ENCODE data around the gene ECM2.
"Not testable (repeated sequence)": the region's sequence is repeated elsewhere in the genome, so short reads cannot be mapped to it uniquely, and the experiment has no call there.

The ECM2 gene

DNA sequence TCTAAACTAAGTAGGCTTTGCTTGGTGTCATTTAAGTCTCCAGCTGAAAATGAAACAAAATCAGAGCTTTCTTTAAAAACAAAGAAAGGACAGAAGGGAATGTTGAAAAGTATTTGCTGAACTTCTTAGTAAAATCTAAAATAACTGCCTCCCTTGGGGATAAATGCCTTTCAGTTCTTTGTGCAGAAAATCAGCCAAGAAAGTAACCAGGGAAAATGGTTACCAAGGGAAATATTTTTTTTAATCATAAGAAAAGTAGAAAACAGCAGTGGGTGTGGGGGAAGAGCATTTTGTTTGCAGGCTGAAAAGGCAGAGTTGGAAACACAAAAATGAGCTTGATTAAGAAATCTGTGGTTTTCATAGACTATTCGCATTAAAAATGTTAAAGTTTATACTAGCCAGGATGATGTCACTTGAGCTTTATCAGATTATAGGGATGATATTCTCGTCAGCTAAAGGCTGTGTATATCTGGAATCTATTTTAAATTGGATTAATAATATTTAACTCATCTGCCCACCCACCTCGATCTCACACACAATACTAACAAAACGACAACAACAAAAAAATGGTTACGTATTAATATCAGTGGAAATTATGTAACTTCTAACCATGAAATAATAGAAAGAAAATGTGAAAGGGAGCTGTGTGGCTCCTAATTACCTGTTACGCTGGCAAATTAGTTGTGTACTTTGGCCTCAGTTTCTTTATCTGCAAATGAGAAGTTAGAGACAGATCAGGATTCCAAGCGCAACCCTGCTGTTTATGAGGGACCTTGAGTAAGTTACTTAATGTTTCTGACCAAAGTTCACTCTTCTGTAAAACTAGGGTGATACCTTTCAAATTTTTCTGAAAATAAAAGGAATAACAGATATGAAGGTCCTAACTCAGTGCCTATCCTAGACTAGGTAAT, at the start of gene ECM2:
Gene ECM2 (minus strand): TSS at position 51 of the 911 bp plus-strand sequence. CDS start 13,124 bp downstream, outside the sequence.
- no peak for DNase-seq

DNA sequence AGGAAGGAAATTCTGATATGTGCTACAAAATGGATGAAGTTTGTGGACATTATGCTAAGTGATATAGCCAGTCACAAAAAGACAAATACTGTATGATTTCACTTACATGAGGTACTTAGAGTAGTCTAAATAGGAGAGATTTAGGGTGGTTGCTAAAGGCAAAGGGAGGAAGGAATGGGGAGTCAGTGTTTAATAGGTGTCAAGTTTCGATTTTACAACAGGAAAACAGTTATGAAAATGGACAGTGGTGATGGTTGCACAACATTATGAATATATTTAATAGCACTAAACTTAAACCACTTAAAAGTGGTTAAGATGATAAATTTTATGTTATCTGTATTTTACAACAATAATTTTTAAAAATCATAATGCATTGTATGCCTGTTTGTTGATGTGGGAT, 40.4 kb upstream of the ECM2 start:
- DNase-seq = no peak

DNA sequence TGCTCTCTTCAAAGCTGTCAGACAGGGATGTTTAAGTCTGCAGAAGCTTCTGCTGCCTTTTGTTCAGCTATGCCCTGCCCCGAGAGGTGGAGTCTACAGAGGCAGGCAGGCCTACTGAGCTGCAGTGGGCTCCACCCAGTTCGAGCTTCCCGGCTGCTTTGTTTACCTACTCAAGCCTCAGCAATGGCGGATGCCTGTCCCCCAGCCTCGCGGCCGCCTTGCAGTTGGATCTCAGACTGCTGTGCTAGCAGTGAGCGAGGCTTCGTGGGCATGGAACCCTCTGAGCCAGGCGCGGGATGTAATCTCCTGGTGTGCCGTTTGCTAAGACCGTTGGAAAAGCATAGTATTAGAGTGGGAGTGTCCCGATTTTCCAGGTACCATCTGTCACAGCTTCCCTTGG, 37.8 kb upstream of the ECM2 start:
- not testable (repeated sequence) for DNase-seq

DNA sequence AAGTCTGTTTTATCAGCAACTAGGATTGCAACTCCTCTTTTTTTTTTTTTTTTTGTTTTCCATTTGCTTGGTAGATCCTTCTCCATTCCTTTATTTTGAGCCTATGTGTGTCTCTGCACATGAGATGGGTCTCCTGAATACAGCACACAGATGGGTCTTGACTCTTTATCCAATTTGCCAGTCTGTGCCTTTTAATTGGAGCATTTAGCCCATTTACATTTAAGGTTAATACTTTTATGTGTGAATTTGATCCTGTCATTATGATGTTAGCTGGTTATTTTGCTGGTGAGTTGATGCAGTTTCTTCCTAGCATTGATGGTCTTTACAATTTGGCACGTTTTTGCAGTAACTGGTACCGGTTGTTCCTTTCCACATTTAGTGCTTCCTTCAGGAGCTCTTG, 36.1 kb upstream of the ECM2 start:
- not testable (repeated sequence) for DNase-seq

DNA sequence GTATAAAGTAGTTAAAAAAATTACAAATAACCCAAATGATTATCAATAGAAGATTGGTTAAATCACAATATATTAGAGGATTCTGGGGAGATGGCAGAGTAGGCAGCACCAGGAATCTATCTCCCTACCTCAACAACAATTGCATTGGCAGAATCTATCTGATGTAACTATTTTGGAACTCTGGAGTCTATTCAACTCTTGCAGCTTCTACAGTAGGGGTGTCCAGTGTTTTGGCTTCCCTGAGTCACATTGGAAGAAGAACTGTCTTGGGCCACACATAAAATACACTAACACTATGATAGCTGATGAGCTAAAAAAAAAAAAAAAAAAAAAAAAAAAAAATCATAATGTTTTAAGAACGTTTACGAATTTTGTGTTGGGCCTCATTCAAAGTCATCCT, 29.2 kb upstream of the ECM2 start:
- DNase-seq = no peak

DNA sequence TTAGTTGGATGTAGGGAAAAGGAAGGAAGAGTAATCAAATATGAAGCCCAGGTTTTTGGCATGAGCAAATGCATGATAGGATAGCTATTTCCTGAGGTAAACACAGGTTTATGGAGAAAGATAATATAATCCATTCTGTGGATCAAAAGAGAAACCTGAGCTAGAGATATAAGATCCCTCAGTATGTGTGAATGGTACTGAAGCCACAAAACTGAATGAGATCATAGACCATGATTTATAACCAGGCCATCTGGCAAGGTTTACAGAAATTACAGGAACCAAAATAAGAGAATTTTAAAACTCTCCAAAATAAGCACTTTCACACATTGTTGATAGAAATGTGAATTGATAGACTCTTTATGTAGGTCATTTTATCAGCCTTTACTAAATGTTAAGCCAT, 28.7 kb upstream of the ECM2 start:
- DNase-seq = no peak

DNA sequence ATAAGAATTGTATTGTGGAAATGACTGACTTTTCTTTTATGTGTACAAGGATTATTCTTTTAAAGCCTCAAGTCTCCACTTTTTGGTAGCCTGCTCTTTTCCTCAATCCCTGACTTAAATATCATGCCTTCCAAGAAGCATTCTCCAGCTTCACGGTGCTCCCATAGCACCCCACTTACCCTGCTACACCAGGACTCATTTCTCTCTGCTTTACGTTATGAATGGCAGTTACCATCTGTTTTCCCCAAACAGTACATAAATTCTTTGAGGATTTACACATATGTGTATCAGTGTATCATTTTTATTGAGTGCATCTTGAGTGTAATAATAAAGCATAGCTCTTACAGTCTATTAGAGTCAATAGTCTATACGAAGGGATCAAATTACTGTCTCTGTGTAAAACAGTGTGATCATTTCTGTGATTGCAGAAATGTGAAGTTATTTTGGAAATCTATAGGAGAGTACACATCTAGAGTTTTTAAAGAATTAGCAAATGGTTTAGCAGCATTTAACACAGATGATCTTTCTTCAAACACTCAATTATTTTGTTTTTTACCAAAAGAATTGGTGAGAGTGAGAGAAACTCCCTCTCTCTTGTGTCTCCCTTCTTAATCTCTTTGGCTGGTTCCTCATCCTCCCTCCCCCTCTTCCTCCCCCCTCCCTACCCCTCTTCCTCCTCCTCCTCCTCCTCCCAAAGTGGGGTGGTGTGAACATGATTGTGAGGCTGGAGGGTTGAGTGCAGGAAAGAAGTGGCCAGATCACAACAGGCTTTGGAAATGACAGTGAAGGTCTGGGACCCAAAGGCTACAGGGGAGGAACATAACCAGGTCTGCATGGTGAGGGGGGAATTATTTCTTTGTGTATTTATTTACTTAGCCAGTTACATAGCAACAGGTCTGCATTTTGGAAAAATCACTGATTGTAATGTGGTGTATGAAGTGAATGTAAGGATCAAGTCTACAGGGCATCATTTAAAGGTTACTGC, 27.6 kb upstream of the ECM2 start:
- DNase-seq = no peak

DNA sequence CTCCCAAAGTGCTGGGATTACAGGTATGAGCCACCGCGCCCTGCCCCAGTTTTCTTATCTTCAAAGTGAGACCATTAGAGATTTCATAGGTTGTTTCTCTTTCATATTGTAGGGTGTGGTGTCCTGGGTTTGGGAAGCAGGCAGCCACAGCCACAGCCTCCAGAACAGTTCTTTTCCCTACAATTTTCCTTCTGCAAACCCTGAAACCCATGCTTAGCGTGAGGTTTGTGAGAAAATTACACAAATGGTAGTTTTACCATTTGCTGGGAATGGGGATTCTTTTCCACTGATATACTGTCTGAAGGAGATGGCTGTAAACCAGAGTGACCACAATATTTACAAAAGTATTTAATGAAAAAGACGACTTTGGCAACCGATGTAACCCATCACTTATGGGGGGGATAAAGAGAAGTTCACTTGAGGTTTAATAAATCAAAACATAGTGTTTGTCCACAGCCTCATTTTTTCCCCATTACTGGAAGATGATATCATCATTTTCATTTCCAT, 26.7 kb upstream of the ECM2 start:
- no peak for DNase-seq

DNA sequence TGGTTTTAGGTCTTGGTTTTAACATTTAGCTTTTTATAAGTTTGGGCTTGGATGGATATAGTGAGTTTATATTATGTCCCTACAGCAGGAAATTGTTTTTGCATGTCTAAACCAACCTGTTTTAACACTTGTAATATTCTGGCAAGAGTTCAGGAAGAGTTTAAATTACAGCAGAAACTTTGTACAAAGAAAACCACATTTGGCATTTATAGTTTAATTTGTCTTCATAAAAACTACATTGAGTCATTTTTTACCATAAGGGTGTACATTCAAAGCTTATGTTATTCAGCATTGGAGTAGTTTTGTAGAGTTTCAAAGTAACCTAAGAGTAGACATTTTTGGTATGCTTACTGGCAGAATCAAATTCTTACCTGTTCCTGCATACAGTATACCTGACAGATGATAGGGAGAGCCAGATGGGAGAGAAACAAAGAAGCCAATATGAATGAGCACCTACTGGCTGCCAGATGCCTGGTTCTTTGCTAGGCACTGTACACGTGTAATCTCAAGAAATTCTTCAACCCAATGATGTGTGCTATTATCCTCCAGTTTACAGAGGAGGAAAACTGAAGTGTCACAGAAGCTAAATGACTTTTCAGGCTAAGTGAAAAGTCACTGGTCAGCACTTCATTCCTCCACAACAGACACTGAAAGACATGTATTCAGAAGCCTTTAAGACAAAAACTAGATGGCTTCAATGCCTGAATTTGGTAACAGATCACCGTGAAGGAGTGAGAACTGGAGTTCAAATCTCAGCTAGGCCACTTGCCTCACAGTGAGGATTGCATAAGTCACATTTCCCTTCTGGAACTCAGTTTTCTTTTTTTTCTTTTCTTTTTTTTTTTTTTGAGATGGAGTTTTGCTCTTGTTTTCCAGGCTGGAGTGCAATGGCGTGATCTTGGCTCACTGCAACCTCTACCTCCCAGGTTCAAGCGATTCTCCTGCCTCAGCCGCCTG, 25.9 kb upstream of the ECM2 start:
- no peak for DNase-seq

DNA sequence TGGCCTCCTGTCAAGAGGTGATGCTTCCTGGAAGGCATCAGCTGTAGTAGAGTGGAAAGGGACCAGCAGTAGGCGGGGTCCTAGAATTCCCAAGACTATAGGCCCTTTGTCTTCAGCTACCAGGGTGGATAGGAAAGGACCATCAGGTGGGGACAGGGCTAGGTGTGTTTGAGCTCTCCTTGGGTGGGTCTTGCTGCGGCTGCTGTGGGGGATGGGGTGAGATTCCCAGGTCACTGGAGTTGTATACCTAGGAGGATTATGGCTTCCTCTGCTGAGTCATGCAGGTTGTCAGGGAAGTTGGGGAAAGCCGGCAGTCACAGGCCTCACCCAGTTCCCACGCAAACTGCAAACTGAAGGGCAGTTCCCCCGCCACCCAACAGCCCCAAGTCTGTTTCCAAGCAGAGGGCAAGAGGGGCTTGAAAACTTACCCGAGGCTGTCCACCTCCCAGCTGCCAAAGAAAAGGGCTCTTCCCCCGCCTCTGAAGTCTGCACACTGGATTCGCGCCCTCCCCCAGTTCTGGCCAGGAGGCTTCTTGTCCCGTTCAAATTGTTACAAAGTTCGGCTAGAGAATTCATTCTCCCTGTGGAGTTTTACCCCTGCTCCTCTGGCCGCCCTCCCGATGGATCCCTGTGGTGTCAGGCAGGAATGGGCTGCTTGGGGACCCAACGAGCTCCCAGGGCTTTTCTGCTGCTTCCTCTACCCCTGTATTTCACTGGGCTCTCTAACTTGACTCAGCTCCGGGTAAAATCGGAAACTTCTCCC, 23.0 kb upstream of the ECM2 start:
- DNase-seq = no peak

DNA sequence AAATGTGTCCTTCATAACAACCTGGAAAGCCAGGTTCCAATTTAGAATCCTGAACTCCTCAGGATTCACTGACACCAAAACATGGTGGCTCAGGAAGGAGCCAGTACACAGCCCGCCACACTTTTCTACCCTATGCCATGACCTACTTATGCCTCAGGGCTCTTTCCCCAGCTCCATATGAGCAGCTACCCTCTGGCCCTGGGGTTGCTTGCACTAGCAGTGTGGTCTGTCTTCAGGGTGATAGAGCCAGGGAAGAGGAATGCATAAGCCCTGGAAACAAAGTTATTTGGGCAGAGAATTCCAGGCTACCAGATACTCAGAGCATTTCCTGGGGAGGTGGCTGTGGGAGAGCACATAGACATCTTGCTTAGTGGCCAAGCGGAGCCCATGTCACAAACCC, 15.0 kb upstream of the ECM2 start:
- DNase-seq = no peak

DNA sequence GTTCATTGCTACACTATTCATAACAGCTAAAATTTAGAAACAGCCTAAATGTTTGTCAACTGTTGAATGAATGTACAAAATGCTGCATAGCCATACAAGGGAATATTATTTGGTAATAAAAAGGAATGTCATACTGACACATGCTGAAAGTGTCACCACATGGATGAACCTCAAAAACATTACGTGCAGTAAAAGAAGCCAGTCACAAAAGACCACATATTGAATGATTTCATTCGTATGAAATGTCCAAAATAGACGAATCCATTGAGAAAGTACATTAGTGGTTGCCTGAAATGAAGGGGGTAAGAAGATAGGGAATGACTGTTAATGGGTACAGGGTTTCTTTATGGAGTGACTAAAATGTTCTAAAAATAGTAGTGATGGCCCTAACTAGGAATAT, 11.6 kb upstream of the ECM2 start:
- DNase-seq = no peak

DNA sequence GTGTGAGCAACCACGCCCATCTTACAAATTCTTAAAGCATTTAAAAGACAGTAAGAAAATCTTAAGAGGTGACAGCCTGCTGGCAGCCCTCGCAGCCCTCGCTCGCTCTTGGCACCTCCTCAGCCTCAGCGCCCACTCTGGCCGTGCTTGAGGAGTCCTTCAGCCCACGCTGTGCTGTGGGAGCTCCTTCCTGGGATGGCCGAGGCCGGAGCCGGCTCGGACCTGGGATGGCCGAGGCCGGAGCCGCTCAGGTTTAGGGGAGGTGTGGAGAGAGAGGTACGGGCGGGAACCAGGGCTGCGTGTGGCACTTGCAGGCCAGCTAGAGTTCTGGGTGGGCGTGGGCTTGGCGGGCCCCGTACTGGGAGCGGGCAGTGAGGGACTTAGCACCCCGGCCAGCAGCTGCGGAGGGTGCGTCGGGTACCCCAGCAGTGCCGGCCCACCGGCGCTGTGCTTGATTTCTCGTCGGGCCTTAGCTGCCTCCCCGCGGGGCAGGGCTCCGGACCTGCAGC, 9.3 kb upstream of the ECM2 start:
- no peak for DNase-seq

DNA sequence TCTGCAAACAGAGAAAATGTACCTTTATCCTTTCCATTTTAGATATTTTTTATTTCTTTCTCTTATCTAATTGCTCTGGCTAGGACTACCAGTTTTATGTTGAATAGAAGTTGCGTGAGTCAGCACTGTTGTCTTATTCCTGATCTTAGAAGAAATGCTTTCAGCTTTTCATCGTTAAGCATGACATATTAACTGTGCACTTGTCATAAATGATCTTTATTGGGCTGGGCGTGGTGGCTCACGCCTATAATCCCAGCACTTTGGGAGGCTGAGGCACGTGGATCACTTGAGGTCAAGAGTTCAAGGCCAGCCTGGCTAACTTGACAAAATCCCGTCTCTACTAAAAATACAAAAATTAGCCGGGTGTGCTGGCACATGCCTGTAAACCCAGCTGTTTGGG, 8.2 kb upstream of the ECM2 start:
- no peak for DNase-seq

DNA sequence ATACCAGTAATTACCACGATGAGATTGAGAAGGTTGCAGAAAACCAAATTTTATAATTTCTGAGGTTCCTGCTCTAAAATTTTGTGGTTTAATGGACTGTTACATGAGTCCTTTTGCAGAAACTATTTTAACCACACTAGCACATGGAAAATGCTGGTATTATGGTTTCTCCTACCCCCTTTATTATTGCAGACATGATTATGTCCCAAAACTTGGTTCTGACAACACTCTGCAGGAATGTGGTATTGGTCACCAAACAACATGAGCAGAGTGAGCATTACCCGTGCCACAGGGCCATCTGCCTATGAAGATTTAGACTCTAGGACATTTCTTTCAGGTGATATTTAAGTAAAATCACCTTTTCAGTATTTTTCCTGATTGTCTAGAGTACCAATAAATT, 2.8 kb upstream of the ECM2 start:
- DNase-seq = no peak

DNA sequence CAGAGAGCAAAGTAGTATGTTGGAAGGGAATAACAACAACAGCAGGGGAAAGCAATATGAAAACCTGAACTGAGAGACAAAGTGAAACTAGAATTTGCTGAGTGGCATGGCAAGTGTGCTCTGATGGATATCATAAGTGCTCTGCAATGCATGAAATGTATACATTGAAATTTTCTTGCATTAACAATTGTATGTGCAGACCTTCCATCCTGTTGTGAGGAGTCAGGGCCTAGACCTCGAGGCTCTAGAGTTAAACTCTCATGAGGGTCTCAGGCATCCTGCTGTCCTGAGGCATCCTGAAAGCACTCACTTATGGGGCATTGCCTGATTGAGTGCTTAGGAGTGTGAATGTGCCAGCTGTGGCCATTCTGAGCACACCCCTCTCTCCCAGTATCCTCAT, 1.1 kb downstream of the ECM2 start:
- DNase-seq = no peak

DNA sequence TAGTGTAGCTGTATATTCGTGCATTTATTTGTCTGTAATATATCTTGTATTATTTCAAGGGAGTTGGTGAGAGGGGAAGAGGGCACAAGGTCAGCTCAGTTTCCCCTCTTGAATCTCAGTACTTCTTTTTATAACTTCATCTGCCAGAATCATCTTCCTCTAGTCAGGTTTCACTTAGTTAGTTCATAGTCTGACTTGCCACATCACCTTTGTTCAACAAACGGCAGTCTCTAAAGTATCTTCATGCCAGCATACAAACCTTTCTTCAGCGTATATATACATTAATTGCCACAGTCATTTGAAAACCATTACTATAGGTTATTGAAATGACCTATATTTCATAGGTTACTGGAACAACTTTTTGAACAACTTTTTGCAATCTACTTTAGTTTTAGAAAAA, 1.6 kb downstream of the ECM2 start:
- DNase-seq = no peak

DNA sequence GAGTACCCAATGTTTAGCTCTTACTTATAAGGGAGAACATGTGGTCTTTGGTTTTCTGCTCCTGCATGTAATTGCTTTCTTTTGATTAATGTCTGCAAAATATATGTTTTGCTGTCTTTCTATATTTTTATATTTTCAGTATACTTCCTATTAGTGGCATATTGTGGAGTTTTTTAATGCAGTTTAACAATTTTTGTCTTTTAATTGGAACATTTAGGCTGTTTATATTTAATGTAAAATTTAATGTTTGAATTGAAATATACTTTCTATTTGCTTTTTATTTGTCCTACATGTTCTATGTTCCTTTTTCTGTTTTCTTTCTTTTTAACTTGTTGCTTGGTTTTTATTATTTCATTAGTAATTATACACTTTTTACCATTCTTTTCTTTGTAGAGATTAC, 4.9 kb downstream of the ECM2 start:
- DNase-seq = no peak

DNA sequence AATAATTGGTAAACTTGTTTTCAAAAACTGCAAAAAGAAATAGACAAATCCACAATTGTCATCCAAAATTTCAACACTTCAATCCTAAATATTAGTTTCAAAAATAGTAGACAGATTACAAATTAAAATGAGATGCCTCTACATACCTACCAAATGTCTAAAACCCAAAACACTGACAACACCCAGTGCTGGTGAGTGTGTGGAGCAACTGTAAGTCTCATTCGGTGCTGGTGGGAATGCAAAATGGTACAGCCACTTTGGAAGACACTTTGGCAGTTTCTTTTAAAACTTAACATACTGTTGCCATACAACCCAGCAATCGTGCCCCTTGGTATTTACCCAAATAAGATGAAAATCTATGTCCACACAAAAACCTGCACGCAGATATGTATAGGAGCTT, 6.7 kb downstream of the ECM2 start:
- no peak for DNase-seq

DNA sequence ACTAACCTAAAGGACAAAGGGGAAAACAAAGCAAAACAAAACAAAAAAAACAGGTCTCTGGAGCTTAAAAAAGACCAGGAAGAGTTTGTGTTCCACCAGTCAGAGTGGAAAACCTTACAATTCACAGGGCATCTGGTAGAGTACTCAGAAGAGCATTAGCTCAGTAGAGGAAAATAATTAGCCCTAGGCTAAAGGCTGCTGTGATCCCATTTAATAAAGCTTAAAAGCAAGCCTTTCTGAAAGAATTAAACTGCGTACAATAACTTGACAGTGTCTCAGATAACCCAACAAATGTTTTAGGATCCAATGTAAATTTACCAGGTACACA, 7.3 kb downstream of the ECM2 start:
- no peak for DNase-seq

DNA sequence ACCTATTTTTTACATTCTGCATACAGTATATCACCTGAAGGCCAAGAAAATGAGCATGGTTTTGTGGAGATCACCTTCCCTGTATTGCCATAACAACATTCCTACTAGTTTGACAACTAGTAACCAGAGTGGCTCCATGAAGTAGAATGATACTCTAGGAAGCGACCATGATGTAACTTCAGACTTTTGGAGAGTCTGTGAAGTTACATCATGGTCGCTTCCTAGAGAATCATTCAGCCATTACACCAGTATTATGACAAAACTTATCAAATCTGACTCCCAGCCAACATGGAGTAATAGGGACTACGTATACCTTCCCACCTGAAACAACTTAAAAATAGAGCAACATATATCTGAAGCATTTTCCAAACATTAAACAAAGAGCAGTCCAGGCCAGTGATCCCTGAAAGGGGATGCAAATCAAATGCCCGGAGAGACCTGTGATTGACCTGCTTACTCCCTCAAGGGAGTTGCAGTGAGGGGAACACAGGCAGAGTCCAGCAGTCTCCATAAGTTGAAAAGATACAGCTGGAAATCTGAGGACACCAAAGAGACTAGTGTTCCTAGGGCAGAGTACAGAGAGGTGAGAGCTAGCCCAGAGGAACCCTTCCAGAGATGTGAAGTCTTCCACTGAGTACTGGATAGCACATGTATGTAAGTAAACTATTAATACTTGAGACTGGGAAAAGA, 7.8 kb downstream of the ECM2 start:
- no peak for DNase-seq

Measured in CD4-positive, alpha-beta T cell treated with Interleukin-1 beta for 1 hour (primary cell).